HG03280 (cell line): ENCODE results near the gene ZNF746.
"Not testable (repeated sequence)": the region's sequence is repeated elsewhere in the genome, so short reads cannot be mapped to it uniquely, and the experiment has no call there.

Source experiments
- ATAC-seq: cut with Tn5 transposase; IDR thresholded peaks from one replicate; pipeline ENCODE4 v1.9.1; 2021; ENCODE audit warnings: mild to moderate bottlenecking, moderate library complexity; ENCODE audit not compliant: unreplicated experiment

ZNF746 gene

GRCh38 chr7:149459540-149460452 lies 37.8 kb downstream of the ZNF746 start:
- peak; percentile 37 for ATAC-seq

DNA sequence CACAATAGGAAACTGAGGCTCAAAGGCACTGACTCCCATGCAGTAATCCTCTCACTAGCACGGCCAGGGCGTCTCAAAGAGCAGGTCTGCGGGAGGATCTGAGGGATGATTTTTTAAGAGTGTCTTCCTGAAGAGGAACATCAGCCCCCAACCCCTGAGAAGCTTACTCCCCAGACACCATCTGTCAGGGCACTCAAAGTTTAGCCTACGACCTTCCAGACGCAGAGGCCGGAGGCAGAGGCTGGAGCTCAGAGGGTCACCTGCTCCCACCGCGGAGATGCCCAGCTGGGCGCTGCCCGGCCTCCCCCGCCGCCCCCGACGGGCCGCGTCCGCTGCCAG lies 38.4 kb downstream of the ZNF746 start:
- ATAC-seq = no peak

DNA sequence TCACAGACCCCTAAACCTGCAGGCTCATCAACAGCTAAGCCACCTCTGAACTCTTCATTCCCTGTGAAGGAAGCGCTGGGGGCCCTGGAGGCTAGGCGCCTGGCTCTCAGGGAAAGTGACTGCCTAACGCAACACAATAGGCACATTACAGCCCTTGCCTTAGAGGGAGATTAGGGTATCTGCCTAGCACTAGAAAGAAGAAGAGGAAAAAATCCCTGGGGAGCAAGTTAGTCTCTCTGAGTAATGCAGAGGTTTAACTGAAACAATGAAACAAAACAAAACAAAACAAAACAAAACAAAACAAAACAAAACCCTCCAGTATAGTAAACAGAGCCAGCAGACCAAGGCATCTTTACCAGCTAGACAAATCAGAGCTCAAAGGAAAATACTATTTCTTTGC lies 39.4 kb downstream of the ZNF746 start:
- ATAC-seq = no peak

DNA sequence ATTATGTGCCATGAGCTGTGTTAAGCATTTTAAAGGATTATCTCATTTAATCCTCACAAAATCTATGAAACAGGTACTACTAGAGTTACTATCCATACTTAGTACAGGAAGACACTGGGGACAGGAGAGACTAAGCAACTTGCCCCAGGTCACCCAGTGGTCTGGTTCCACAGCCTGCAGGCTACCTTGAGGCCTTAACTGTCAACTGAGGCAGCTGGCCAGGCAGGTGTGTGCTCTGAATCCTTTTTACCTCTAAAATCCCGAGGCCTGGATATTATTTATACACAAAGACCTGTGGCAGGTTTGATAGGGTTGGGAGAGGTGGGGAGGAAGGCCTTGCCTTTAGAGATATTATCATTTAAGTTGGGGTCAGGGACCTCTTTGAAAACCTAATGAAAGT lies 39.8 kb downstream of the ZNF746 start:
- ATAC-seq = no peak

DNA sequence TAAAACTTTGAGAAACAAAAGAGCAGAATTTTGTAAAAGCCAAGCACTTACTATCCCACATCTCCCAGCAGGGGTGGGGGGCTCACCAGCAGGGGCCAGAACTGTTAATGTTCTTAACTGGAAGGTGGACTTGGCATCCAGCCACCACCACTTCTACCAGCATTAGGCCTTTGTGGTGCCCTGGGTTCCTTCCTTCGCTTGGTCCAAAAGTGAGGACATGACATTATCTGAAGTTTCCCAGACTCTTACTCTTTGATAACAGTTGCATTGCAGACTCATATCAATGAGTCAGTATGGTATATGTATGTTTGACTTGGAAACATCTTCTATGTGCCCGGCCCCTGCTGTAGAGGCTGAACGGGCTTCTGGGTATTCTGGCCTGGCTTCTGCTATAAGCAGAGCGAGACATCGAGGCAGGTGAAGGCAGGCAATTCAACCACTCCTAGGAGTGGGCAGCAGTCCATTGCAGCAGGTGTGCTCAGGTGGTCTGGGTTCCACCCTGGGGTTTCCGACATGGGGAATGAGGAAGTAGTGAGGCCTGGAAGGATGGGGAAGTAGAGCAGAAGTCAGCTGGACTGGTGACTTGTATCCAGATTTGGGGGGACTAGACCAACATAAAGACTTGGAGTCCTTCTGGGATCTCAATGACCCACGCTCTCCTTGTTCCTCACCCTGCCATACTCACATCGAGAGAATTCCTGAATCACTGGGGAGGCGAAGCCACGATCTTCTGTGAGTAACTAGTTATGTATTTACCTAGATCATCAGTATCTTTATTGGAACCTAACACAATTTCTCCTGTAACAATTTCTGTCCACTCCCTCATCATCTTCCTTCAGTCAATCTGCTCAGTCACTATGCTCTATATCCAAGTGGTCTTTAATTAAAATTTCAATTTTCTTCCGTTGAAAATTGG lies 40.8 kb downstream of the ZNF746 start:
- ATAC-seq = no peak

DNA sequence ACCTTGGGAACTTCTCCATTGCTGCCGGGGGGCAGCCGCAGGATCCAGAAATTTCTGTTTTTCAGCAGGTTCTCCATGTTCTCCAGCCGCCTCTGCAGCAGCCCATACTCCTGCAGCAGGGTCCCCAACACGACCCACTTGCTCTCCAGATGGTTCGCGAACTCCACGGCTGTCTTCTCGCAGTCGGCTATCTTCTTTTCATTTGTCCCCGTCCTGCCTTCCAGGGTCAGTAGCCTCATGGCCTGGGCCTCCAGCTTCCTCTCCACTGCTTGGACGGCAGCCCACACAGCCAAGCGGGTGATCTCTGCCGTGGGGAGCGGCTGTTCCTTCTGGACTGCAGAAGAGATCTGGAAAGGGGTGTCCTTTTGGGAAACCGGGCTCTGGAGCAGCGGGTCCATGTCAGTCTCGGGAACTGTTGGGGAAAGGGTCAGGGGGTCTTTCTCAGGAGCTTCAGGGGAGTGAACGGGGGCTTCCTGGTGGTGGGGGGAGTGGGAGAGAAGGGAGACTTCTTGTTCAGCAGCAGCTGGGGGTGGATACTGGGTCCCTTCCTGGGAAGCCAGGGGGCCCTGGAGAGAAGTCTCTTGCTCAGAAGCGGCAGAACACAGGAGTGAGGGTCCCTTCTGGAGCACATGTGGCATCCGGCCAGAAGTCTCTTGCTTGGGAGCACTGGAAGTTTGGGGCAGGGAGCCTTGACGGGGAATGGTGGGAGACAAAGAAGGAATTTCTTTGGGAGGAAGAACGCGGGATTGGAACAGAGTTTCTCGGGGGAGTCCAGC lies 42.2 kb downstream of the ZNF746 start:
- ATAC-seq = no peak

GRCh38 chr7:149454750-149455149 lies 42.9 kb downstream of the ZNF746 start:
- ATAC-seq = no peak

- no peak for ATAC-seq
Observed at GRCh38 chr7:149454006-149454405, 43.6 kb downstream of the ZNF746 start.

- no peak for ATAC-seq
Observed at GRCh38 chr7:149450821-149451220, 46.8 kb downstream of the ZNF746 start.

GRCh38 chr7:149449897-149450296 lies 47.7 kb downstream of the ZNF746 start:
- ATAC-seq = no peak

DNA sequence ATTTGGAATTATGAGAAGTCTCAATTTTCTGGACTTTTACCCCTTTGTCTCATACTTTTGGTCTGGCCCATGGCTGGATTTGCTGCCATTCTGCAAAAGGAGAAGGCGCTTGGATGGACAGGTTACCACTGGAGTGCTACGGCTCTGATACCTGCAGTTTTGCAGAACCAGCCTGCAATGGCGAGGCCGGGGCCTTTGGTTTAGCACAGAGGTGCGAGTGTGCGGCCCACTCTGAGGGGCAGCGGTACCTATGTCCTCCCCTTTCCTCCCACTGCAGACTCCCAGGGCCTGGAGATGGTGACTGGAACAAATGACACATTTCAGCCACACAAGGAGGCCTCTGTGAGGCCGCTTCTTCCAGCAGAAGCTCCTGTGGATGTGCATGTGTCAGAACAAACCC lies 48.6 kb downstream of the ZNF746 start:
- no peak for ATAC-seq

- ATAC-seq = not testable (repeated sequence)
Observed at GRCh38 chr7:149446026-149446425, 51.6 kb downstream of the ZNF746 start.

DNA sequence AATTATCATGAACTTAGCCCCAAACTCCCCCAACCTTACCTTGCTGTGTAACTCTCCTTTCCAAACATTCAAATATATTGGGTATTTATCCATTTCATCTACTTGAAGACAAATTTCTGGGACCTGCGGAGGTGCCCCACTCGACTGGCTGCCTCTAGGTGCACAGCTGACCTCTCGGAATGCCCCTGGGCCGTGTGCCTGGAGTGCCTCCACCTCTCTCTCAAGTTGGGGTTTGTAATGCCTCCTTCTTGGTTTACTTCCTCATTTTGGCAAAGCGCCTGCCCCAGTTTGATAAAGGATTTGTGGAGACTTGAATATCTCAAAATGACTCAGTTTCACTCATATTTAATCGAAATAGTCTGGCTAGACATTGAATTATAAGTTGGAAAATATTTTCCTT lies 53.3 kb downstream of the ZNF746 start:
- no peak for ATAC-seq

GRCh38 chr7:149443523-149443922 lies 54.1 kb downstream of the ZNF746 start:
- ATAC-seq = no peak

DNA sequence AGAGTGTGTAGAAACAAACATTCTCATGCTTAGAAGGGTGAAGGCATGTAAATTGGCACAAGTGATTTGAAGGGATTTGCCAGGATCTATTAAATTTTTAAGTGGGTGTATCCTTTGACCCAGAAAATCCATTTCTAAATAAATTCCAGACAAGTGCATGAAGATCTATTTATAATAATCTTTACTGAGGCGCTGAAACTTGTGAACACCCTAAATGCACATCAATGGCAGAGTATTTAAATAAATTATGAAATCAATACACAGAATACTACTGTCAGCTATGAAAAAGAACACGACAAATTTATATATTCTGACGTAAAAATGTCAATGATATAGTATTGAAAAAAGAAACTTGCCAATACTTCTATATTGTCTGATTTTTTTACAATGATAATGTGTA lies 54.7 kb downstream of the ZNF746 start:
- no peak for ATAC-seq

- no peak for ATAC-seq
Observed at GRCh38 chr7:149440222-149440621, 57.4 kb downstream of the ZNF746 start.

DNA sequence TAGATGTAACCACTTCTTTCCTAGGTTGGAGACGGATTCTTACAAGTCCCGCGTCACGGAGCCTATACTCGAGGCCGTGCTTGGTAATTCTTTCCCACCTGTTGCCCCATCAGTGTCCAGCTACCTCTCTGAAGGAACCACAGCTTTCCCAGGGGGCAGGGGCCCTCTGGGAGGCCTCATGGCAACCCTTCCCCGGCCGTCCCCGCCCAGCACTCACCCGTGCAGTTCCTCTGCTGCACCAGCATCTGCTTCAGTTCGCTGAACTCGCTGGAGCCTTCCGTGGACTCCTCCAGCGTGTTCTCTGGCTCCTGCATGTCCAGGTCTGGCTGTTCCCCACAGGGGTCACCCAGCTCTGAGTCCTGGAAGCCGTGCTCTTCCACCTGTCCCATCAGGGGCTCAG lies 61.3 kb downstream of the ZNF746 start:
- ATAC-seq = no peak

GRCh38 chr7:149433124-149433523 lies 64.5 kb downstream of the ZNF746 start:
- ATAC-seq = no peak

GRCh38 chr7:149432121-149432691 lies 65.4 kb downstream of the ZNF746 start:
- no peak for ATAC-seq

DNA sequence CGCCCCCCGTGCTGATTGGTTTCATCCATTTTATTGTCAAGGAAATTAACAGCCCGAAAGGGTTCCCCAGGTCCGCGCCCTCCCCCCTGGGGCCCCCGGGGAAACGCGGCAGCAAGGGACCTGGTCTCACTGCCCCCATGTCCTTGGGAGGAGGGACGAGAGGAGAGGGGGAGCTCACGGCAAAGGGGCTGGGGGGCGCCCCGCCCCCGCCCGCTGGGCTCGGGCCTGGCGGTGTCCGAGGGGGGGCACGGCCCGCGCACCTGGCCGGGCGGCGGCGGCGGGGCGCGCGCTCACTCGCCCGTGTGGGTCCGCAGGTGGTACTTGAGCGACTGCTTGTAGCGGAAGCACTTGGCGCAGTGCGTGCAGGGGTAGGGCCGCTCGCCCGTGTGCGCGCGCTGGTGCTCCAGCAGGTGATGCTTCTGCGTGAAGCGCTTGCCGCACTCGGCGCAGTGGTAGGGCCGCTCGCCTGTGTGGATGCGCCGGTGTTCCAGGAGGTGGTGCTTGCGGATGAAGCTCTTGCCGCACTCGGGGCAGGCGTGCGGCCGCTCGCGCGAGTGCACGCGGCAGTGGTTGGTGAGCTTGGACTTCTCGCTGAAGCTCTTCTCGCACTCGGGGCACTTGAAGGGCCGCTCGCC lies 66.0 kb downstream of the ZNF746 start:
- no peak for ATAC-seq
